ENCODE data around the gene ATXN7L1. TPM values are rescaled to one million over a fixed set of nuclear protein-coding genes. Genes with fewer than 3 reads are reported as not detected.

The ATXN7L1 gene
- polyA plus RNA-seq, 4 donors: 9.7 to 50.8 (median 26.7) TPM

DNA sequence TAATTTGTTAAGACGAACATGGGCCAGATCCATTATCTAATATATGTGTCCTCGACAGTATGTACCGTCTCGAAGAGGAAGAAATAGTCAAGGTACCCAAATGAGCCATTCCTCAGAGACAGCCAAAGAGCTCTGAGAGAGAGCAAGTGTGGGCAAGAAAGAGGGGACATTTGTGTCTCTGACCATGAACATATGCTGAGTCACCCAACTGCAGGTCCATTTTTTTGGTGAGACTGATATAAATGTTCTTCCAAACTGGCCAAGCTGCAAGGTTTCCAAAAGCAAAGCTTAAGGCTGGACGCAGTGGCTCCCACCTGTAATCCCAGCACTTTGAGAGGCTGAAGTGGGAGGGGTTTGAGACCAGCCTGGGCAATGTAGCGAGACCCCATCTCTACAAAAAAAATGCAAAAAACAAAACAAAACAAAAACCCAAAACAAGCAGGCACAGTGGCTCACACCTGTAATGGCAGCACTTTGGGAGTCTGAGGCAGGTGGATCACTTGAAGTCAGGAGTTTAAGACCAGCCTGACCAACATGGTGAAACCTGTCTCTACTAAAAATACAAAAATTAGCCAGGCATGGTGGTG, 26.0 kb upstream of the ATXN7L1 start:
- DNase-seq: no peak
- no peak for FAIRE-seq
- Histone ChIP-seq H3K36me3 (ENCODE audit: control insufficient read depth in 3 of 3, insufficient read depth in 2 of 3, low read depth in 1 of 3, low read length in 3 of 3) (peaks cover 0 to 4% (median 0%) of the 10 kb centered on the region in 3 donors), H3K4me3 (ENCODE audit: low read depth in 1 of 3, low read length in 3 of 3) (no peak overlapping the region), H3K27me3 (ENCODE audit: control insufficient read depth in 3 of 3, insufficient read depth in 3 of 3, low read length in 3 of 3) (no peaks in the 10 kb centered on the region), H3K4me1 (ENCODE audit: control insufficient read depth in 3 of 3, insufficient read depth in 2 of 3, low read depth in 1 of 3, low read length in 2 of 3) (no peaks in the 10 kb centered on the region), H3K27ac (ENCODE audit: low read depth in 1 of 3, low read length in 2 of 3) (no peak overlapping the region), H3K9me3 (ENCODE audit: control insufficient read depth in 2 of 2, insufficient read depth in 1 of 2, low read depth in 1 of 2, low read length in 1 of 2) (peaks cover 0 to 4% of the 10 kb centered on the region in 2 donors)
- 96 to 97% (median 96%) methylated on average over 6 of the region's 6 CpGs for WGBS, 3 donors

DNA sequence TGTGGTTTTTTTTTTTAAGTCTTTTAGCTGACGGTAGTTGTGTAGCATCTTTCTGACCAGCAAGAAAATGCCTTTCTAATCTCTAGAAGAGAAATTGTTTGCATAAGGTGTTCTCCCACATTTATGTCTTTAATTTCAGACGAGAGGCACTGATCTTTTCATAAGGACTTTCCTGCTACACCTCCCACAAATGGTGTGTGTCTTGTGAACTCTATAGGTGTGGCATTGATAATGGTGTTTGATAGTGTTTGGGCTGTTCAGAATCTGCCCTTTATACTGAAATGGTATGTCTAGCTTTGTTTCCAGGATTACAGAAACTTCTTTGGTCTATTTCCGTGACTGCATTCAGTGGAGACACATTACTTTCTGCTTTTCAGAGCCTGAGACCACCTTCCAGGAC, 21.6 kb upstream of the ATXN7L1 start:
- no peaks in the 10 kb centered on the region for H3K27me3 ChIP-seq (ENCODE audit: control insufficient read depth in 3 of 3, insufficient read depth in 3 of 3, low read length in 3 of 3)
- H3K9me3 ChIP-seq (ENCODE audit: control insufficient read depth in 2 of 2, insufficient read depth in 1 of 2, low read depth in 1 of 2, low read length in 1 of 2): no peaks in the 10 kb centered on the region
- H3K27ac ChIP-seq (ENCODE audit: low read depth in 1 of 3, low read length in 2 of 3): no peak overlapping the region
- H3K36me3 ChIP-seq (ENCODE audit: control insufficient read depth in 3 of 3, insufficient read depth in 2 of 3, low read depth in 1 of 3, low read length in 3 of 3): peaks cover 0 to 4% (median 0%) of the 10 kb centered on the region in 3 donors
- DNase-seq (peak; percentile 6 to 58), FAIRE-seq (no peak)
- WGBS, 3 donors: 28 to 60% (median 45%) methylated on average over 3 of the region's 3 CpGs
- H3K4me1 ChIP-seq (ENCODE audit: control insufficient read depth in 3 of 3, insufficient read depth in 2 of 3, low read depth in 1 of 3, low read length in 2 of 3): no peaks in the 10 kb centered on the region
- no peak overlapping the region for H3K4me3 ChIP-seq (ENCODE audit: low read depth in 1 of 3, low read length in 3 of 3)

DNA sequence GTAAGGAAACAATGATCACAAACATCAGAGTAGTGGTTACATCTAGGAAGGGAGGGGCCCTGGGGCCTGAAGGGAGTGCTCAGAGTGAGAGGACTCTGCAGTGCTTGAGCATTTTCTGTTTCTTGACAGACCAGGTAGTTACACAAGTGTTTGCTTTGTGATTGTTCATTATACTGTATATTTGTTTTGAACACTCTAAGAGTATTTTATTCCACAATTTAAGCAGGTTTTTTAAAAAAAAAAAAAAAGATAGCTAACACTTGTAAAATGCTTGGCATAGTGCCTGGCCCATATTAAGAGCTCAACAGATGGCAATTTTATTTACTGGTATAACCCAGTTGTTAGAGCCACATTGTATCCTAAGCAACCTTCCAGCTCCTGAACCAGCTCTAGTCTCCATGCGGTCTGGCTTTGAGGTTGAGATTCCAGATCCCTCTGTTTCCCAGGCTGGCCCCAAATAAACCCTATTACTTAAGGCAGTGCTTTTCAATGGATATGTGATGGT, 20.1 kb upstream of the ATXN7L1 start:
- FAIRE-seq (no peak), DNase-seq (peak; percentile 22 to 32)
- no peak overlapping the region for H3K27ac ChIP-seq (ENCODE audit: low read depth in 1 of 3, low read length in 2 of 3)
- H3K4me3 ChIP-seq (ENCODE audit: low read depth in 1 of 3, low read length in 3 of 3): no peak overlapping the region
- no peaks in the 10 kb centered on the region for H3K27me3 ChIP-seq (ENCODE audit: control insufficient read depth in 3 of 3, insufficient read depth in 3 of 3, low read length in 3 of 3)
- 48 to 74% (median 64%) methylated on average over 1 of the region's 1 CpG for WGBS, 3 donors
- H3K4me1 ChIP-seq (ENCODE audit: control insufficient read depth in 3 of 3, insufficient read depth in 2 of 3, low read depth in 1 of 3, low read length in 2 of 3): no peaks in the 10 kb centered on the region
- H3K9me3 ChIP-seq (ENCODE audit: control insufficient read depth in 2 of 2, insufficient read depth in 1 of 2, low read depth in 1 of 2, low read length in 1 of 2): no peaks in the 10 kb centered on the region
- H3K36me3 ChIP-seq (ENCODE audit: control insufficient read depth in 3 of 3, insufficient read depth in 2 of 3, low read depth in 1 of 3, low read length in 3 of 3): peaks cover 0 to 4% (median 0%) of the 10 kb centered on the region in 3 donors

DNA sequence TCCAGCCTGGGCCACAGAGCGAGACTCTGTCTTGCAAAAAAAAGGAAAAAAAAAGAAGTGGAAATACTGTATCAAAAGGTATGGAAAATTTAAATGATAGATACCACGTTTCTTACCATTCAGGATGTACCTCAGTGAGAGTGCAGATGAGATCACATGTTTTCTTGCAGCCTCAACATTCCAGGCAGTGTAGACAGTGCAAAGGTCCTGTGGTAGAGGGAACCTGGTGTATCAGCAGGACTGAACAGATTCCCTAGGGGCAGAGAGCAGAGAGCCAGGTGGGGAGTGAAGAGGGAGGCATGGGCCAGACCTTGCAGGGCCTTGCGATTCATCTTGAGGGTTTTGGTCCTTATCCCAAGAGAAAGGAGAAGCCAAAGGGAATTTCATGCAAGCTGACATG, 17.7 kb upstream of the ATXN7L1 start:
- 91 to 94% (median 93%) methylated on average over 3 of the region's 3 CpGs for WGBS, 3 donors
- H3K4me1 ChIP-seq (ENCODE audit: control insufficient read depth in 3 of 3, insufficient read depth in 2 of 3, low read depth in 1 of 3, low read length in 2 of 3): no peaks in the 10 kb centered on the region
- no peaks in the 10 kb centered on the region for H3K9me3 ChIP-seq (ENCODE audit: control insufficient read depth in 2 of 2, insufficient read depth in 1 of 2, low read depth in 1 of 2, low read length in 1 of 2)
- no peak for DNase-seq
- H3K36me3 ChIP-seq (ENCODE audit: control insufficient read depth in 3 of 3, insufficient read depth in 2 of 3, low read depth in 1 of 3, low read length in 3 of 3): peaks cover 0 to 3% (median 0%) of the 10 kb centered on the region in 3 donors
- H3K4me3 ChIP-seq (ENCODE audit: low read depth in 1 of 3, low read length in 3 of 3): no peak overlapping the region
- no peaks in the 10 kb centered on the region for H3K27me3 ChIP-seq (ENCODE audit: control insufficient read depth in 3 of 3, insufficient read depth in 3 of 3, low read length in 3 of 3)
- FAIRE-seq: no peak
- H3K27ac ChIP-seq (ENCODE audit: low read depth in 1 of 3, low read length in 2 of 3): no peak overlapping the region

DNA sequence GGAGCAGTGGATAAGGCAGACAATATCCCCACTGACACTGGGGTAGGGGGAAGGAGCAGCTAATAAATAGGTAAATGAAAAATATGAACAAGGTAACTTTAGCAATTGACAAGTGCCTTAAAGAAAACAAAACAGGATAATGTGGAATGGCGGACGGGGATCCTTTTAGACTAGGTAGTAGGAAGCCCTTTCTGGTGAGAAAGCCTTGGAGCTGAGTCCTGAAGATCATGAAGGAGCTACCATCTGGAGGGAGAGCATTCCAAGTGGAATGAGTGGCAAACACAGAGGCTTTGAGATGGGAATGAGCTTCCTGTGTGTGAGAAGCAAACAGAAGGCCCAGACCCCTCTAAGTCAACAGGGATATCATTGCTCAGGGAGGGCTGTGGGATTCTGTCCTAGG, 16.0 kb upstream of the ATXN7L1 start:
- Histone ChIP-seq H3K27ac (ENCODE audit: low read depth in 1 of 3, low read length in 2 of 3) (no peak overlapping the region), H3K4me3 (ENCODE audit: low read depth in 1 of 3, low read length in 3 of 3) (no peak overlapping the region), H3K4me1 (ENCODE audit: control insufficient read depth in 3 of 3, insufficient read depth in 2 of 3, low read depth in 1 of 3, low read length in 2 of 3) (peaks cover 0 to 5% (median 0%) of the 10 kb centered on the region in 3 donors), H3K36me3 (ENCODE audit: control insufficient read depth in 3 of 3, insufficient read depth in 2 of 3, low read depth in 1 of 3, low read length in 3 of 3) (peaks cover 0 to 3% (median 0%) of the 10 kb centered on the region in 3 donors), H3K9me3 (ENCODE audit: control insufficient read depth in 2 of 2, insufficient read depth in 1 of 2, low read depth in 1 of 2, low read length in 1 of 2) (no peaks in the 10 kb centered on the region), H3K27me3 (ENCODE audit: control insufficient read depth in 3 of 3, insufficient read depth in 3 of 3, low read length in 3 of 3) (no peaks in the 10 kb centered on the region)
- WGBS, 3 donors: 97 to 100% (median 98%) methylated on average over 2 of the region's 2 CpGs
- FAIRE-seq (no peak), DNase-seq (no peak)

DNA sequence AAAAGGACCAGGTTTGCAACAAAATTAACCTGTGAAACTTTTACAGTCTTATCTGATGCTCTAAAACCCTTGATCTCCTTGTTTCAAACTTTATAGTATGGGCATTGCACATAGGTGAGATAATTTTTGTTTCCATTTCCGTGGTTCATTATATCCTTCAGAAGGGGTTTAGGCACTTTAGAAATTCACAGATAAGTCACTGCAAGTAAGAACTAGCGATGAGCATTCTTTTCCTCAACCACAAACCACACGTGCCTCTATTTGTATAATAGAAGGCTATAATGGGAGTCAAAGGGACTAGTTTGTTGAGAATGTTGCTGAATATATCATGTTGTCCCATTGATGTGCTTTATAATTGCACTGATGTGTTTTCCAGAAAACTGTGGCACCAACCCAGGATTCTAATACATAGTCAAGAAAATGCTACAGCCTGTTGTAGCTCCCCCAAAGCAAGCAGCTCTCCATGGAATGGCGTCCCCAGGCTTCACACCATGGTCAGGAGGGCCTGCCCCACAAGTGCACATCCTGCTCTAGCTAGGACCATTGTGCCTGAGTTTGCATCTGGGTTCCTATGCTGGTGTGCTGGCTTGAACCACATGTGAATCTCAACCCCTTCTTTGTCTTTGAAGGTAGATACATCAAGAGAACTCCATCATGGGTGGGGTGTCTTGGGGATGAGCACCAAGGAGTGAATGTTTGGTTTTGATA, 14.0 kb upstream of the ATXN7L1 start:
- Histone ChIP-seq H3K27ac (ENCODE audit: low read depth in 1 of 3, low read length in 2 of 3) (no peak overlapping the region), H3K9me3 (ENCODE audit: control insufficient read depth in 2 of 2, insufficient read depth in 1 of 2, low read depth in 1 of 2, low read length in 1 of 2) (no peaks in the 10 kb centered on the region), H3K27me3 (ENCODE audit: control insufficient read depth in 3 of 3, insufficient read depth in 3 of 3, low read length in 3 of 3) (no peaks in the 10 kb centered on the region), H3K4me3 (ENCODE audit: low read depth in 1 of 3, low read length in 3 of 3) (no peak overlapping the region), H3K4me1 (ENCODE audit: control insufficient read depth in 3 of 3, insufficient read depth in 2 of 3, low read depth in 1 of 3, low read length in 2 of 3) (peaks cover 0 to 6% (median 0%) of the 10 kb centered on the region in 3 donors), H3K36me3 (ENCODE audit: control insufficient read depth in 3 of 3, insufficient read depth in 2 of 3, low read depth in 1 of 3, low read length in 3 of 3) (peaks cover 0 to 3% (median 0%) of the 10 kb centered on the region in 3 donors)
- 50 to 58% (median 51%) methylated on average over 4 of the region's 4 CpGs for WGBS, 3 donors
- no peak for FAIRE-seq
- DNase-seq: peak in 1 of 2 donors; percentile 28

DNA sequence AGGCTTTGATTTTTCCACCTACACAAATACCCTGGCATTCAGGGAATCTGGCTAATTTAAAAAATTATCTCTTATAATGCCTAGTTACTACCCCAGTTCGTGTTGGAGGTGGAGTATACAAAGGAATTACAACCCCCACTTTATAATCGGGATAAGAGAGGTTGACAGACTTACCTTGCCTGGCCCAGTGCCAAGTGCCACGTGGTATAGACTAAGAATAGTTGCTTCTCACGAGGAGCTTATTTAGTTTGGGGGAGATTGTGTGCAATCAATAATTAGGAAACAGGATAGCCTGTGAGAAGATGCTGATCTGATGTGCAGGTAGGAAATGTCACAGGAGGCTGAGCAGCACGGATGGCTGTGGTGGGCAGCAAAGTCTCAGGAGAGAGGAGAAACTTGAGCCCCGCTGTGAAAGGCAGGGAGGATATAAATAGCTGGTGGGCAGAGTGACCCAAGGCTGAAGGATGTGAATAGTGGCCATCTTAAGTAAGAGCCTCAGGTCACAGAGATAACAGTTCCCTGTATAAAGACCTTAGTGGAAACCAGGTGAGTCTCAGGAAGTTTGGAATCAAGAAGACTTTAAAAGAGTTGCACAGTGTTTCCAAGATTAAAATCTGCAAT, 11.3 kb upstream of the ATXN7L1 start:
- H3K4me3 ChIP-seq (ENCODE audit: low read depth in 1 of 3, low read length in 3 of 3): no peak overlapping the region
- peak; percentile 29 to 60 for DNase-seq
- no peaks in the 10 kb centered on the region for H3K27me3 ChIP-seq (ENCODE audit: control insufficient read depth in 3 of 3, insufficient read depth in 3 of 3, low read length in 3 of 3)
- H3K4me1 ChIP-seq (ENCODE audit: control insufficient read depth in 3 of 3, insufficient read depth in 2 of 3, low read depth in 1 of 3, low read length in 2 of 3): peaks cover 0 to 6% (median 0%) of the 10 kb centered on the region in 3 donors
- no peak overlapping the region for H3K27ac ChIP-seq (ENCODE audit: low read depth in 1 of 3, low read length in 2 of 3)
- WGBS, 3 donors: 38 to 55% (median 46%) methylated on average over 6 of the region's 6 CpGs
- H3K9me3 ChIP-seq (ENCODE audit: control insufficient read depth in 2 of 2, insufficient read depth in 1 of 2, low read depth in 1 of 2, low read length in 1 of 2): no peaks in the 10 kb centered on the region
- FAIRE-seq: no peak
- H3K36me3 ChIP-seq (ENCODE audit: control insufficient read depth in 3 of 3, insufficient read depth in 2 of 3, low read depth in 1 of 3, low read length in 3 of 3): peaks cover 0 to 4% (median 3%) of the 10 kb centered on the region in 3 donors

DNA sequence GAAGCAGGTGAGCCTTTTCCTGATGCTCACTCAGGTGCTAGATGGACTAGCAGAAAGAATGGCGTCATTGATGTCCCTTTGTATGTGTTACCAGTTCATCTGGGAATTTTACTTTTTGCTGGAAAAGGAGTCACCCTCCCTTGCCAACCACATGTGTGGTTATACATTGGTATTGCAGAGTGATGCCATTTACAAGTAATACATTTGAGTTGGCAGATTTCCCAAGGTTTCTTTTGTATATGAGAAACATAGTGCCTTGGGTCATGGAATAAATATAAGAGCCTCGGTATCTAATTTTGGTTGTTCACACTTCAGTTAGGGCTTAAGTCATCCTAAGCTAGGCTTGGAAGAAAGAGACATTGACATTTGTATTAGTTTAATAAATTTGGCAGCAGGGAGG, 10.4 kb upstream of the ATXN7L1 start:
- Histone ChIP-seq H3K27ac (ENCODE audit: low read depth in 1 of 3, low read length in 2 of 3) (no peak overlapping the region), H3K27me3 (ENCODE audit: control insufficient read depth in 3 of 3, insufficient read depth in 3 of 3, low read length in 3 of 3) (no peaks in the 10 kb centered on the region), H3K36me3 (ENCODE audit: control insufficient read depth in 3 of 3, insufficient read depth in 2 of 3, low read depth in 1 of 3, low read length in 3 of 3) (peaks cover 0 to 4% (median 3%) of the 10 kb centered on the region in 3 donors), H3K4me1 (ENCODE audit: control insufficient read depth in 3 of 3, insufficient read depth in 2 of 3, low read depth in 1 of 3, low read length in 2 of 3) (peaks cover 0 to 6% (median 0%) of the 10 kb centered on the region in 3 donors), H3K4me3 (ENCODE audit: low read depth in 1 of 3, low read length in 3 of 3) (no peak overlapping the region), H3K9me3 (ENCODE audit: control insufficient read depth in 2 of 2, insufficient read depth in 1 of 2, low read depth in 1 of 2, low read length in 1 of 2) (no peaks in the 10 kb centered on the region)
- FAIRE-seq: no peak
- WGBS, 3 donors: 88 to 91% (median 90%) methylated on average over 2 of the region's 2 CpGs
- no peak for DNase-seq
